Ishikawa (cell line): ENCODE measurements around the gene RPRD1B.

Source experiments
- CEBPB ChIP-seq: IDR thresholded peaks from 2 replicates; pipeline ENCODE4 v1.6.1; 2012
- CREB1 ChIP-seq: IDR thresholded peaks from 2 replicates; pipeline ENCODE4 v1.6.1; 2012; ENCODE audit warnings: low read depth
- EGR1 ChIP-seq: IDR thresholded peaks from 2 replicates; pipeline ENCODE4 v1.6.1; 2012
- EP300 ChIP-seq: IDR thresholded peaks from 2 replicates; pipeline ENCODE4 v1.6.1; 2012; ENCODE audit warnings: borderline replicate concordance
- FOXM1 ChIP-seq: IDR thresholded peaks from 2 replicates; pipeline ENCODE4 v1.6.1; 2012; ENCODE audit warnings: low read depth, borderline replicate concordance
- MAX ChIP-seq: IDR thresholded peaks from 2 replicates; pipeline ENCODE4 v1.6.1; 2012
- RAD21 ChIP-seq: IDR thresholded peaks from 2 replicates; pipeline ENCODE4 v1.6.1; 2012; ENCODE audit warnings: low read depth
- TAF1 ChIP-seq: IDR thresholded peaks from 2 replicates; pipeline ENCODE4 v1.6.1; 2012; ENCODE audit warnings: low read depth, mild to moderate bottlenecking
- TEAD4 ChIP-seq: IDR thresholded peaks from 2 replicates; pipeline ENCODE4 v1.6.1; 2012
- USF1 ChIP-seq: IDR thresholded peaks from 2 replicates; pipeline ENCODE4 v1.6.1; 2012
- YY1 ChIP-seq: IDR thresholded peaks from 2 replicates; pipeline ENCODE4 v1.6.1; 2012; ENCODE audit warnings: low read depth
- ZBTB7A ChIP-seq: IDR thresholded peaks from 2 replicates; pipeline ENCODE4 v1.6.1; 2012; ENCODE audit warnings: low read depth
- TF ChIP-seq, protein P1 (sequence below): IDR thresholded peaks from 2 replicates; pipeline ENCODE4 v1.6.1; 2012; ENCODE audit warnings: low read depth, mild to moderate bottlenecking

GRCh38 chr20:38112930-38113294 lies 79.4 kb downstream of the RPRD1B start:
- TF ChIP-seq RAD21 (no peak), CREB1 (no peak), EP300 (no peak), ZBTB7A (no peak), USF1 (no peak), TEAD4 (no peak), MAX (no peak), EGR1 (no peak), CEBPB (no peak), FOXM1 (no peak), YY1 (no peak), TAF1 (no peak)
- TF ChIP-seq, protein P1, sequence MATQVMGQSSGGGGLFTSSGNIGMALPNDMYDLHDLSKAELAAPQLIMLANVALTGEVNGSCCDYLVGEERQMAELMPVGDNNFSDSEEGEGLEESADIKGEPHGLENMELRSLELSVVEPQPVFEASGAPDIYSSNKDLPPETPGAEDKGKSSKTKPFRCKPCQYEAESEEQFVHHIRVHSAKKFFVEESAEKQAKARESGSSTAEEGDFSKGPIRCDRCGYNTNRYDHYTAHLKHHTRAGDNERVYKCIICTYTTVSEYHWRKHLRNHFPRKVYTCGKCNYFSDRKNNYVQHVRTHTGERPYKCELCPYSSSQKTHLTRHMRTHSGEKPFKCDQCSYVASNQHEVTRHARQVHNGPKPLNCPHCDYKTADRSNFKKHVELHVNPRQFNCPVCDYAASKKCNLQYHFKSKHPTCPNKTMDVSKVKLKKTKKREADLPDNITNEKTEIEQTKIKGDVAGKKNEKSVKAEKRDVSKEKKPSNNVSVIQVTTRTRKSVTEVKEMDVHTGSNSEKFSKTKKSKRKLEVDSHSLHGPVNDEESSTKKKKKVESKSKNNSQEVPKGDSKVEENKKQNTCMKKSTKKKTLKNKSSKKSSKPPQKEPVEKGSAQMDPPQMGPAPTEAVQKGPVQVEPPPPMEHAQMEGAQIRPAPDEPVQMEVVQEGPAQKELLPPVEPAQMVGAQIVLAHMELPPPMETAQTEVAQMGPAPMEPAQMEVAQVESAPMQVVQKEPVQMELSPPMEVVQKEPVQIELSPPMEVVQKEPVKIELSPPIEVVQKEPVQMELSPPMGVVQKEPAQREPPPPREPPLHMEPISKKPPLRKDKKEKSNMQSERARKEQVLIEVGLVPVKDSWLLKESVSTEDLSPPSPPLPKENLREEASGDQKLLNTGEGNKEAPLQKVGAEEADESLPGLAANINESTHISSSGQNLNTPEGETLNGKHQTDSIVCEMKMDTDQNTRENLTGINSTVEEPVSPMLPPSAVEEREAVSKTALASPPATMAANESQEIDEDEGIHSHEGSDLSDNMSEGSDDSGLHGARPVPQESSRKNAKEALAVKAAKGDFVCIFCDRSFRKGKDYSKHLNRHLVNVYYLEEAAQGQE, result no peak
